ENCODE results near the gene ACOX3. TPM values are rescaled to one million over a fixed set of nuclear protein-coding genes. Genes with fewer than 3 reads are reported as not detected.

ACOX3 gene
- total RNA-seq, 1 donor from 2014 or later, result 16.6 TPM

DNA sequence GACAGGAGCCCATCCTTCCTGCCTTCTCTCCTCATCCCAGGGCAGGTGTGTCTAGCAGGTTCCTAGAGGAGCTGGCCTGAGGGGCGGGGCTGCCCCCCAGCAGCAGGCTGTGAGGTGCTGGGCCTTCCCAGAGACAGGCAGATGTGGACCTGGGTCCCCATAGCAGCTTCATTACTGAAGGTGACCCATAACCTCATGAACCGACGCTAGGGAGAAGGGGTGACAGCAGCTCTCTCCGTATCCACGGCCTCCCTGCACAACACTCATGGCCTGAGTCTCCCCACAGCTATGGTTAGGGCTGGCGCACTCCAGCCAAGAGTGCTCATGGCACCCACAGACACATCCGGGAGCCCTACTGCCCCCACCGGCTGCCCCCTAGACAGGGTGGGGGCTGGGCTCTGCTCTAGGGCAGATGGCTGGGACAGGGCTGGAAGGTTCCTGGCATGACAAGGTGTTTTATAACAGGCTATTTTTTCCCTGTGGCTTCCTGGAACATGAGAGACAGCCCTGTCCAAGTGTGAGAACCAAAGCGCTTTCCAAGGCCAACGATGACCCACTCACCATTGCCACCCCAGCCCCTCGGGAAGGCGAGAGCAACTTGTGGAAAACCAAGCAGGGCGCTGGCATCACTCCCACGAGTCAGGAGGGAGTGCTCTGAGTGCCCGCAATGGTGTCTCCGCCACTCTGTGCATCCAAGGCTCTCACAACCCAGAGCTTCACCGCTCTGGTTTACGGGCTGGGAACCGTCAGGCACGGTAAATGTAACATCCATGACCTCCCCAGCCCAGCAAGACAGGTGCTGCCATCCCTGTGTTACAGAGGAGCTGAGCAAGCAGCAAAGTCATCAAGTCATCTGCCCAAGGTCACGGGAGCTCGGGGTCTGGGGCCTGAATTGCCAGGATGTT lies 59.8 kb downstream of the ACOX3 start:
- no peaks in the 10 kb centered on the region for H3K36me3 Mint-ChIP-seq (ENCODE audit: low read depth)
- H3K4me1 Mint-ChIP-seq, result peaks cover 5% of the 10 kb centered on the region
- no peak overlapping the region for H3K4me3 Mint-ChIP-seq
- H3K9me3 Mint-ChIP-seq, result no peaks in the 10 kb centered on the region
- DNase-seq (ENCODE audit: low read depth, low spot score), result no peak
- no peak overlapping the region for H3K27ac Mint-ChIP-seq (ENCODE audit: unreplicated experiment)
- H3K27me3 Mint-ChIP-seq (ENCODE audit: low read depth), result no peaks in the 10 kb centered on the region
- TF ChIP-seq, protein P1, sequence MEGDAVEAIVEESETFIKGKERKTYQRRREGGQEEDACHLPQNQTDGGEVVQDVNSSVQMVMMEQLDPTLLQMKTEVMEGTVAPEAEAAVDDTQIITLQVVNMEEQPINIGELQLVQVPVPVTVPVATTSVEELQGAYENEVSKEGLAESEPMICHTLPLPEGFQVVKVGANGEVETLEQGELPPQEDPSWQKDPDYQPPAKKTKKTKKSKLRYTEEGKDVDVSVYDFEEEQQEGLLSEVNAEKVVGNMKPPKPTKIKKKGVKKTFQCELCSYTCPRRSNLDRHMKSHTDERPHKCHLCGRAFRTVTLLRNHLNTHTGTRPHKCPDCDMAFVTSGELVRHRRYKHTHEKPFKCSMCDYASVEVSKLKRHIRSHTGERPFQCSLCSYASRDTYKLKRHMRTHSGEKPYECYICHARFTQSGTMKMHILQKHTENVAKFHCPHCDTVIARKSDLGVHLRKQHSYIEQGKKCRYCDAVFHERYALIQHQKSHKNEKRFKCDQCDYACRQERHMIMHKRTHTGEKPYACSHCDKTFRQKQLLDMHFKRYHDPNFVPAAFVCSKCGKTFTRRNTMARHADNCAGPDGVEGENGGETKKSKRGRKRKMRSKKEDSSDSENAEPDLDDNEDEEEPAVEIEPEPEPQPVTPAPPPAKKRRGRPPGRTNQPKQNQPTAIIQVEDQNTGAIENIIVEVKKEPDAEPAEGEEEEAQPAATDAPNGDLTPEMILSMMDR (conservative IDR thresholded peaks at IDR 0.05), result no peak

DNA sequence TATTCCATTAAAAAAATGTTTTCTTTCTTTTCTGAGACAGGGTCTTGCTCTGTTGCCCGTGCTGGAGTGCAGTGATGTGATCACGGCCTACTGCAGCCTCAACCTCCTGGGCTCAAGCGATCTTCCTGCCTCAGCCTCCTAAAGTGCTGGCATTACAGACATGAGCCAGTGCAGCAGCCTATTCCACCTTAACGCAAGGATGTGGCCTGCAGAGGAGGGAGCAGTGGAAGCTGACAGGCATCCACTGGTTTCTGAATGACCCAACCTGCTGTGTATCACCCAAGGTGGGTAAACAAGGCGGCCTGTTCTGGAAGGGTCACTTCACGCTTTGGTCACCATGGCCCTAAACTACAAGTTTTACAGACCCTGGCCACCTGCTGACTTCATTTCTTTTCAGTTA lies 60.8 kb downstream of the ACOX3 start:
- Mint-ChIP-seq H3K4me3 (no peak overlapping the region), H3K9me3 (no peaks in the 10 kb centered on the region), H3K27ac (ENCODE audit: unreplicated experiment) (no peak overlapping the region), H3K27me3 (ENCODE audit: low read depth) (no peaks in the 10 kb centered on the region), H3K4me1 (no peaks in the 10 kb centered on the region), H3K36me3 (ENCODE audit: low read depth) (no peaks in the 10 kb centered on the region)
- TF ChIP-seq, protein P1 (conservative IDR thresholded peaks at IDR 0.05), result no peak
- no peak for DNase-seq (ENCODE audit: low read depth, low spot score)

DNA sequence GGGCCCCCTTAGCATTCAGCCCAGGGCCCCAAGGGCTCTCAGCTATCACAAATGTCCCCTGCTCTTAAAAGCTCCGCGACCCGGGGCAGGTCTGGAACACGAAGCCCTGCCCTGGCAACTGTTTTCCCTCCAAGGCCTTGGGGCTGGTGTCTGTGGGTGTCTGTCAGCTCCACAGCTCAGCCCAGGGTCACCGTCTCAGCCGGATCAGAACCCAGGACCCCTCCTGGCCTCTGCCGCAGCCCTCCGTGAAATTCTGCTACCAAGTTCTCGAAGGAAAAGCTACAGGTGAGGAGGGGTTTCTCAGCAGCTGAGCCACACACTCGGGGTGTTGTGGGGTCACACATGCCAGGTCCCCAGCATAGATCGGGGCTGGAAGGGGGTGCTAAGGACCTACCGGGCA lies 61.2 kb downstream of the ACOX3 start:
- no peaks in the 10 kb centered on the region for H3K9me3 Mint-ChIP-seq
- no peak overlapping the region for H3K27ac Mint-ChIP-seq (ENCODE audit: unreplicated experiment)
- H3K36me3 Mint-ChIP-seq (ENCODE audit: low read depth), result no peaks in the 10 kb centered on the region
- H3K27me3 Mint-ChIP-seq (ENCODE audit: low read depth), result no peaks in the 10 kb centered on the region
- TF ChIP-seq, protein P1 (conservative IDR thresholded peaks at IDR 0.05), result no peak
- no peaks in the 10 kb centered on the region for H3K4me1 Mint-ChIP-seq
- H3K4me3 Mint-ChIP-seq, result no peak overlapping the region
- DNase-seq (ENCODE audit: low read depth, low spot score), result no peak

DNA sequence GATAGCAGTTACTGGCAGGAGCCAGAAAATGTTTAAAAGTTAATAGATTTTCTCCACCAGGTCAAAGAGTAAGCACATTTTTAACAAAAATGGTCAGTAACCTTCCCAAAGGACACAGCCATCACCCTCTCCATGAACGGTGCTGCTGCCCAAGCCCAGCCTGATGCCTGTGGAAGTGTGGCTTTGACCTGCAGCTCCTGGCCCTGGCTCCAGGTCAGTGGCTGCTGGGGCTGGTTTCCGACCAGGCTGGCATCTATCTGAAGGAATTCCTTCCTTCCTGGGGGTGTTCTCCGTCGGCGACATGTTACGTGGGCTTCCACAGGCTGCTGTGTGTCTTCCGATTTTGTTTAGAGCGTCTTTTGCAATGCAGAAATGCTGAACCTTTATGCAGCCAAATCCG lies 61.7 kb downstream of the ACOX3 start:
- H3K4me1 Mint-ChIP-seq, result no peaks in the 10 kb centered on the region
- TF ChIP-seq, protein P1 (conservative IDR thresholded peaks at IDR 0.05), result no peak
- H3K27ac Mint-ChIP-seq (ENCODE audit: unreplicated experiment), result no peak overlapping the region
- DNase-seq (ENCODE audit: low read depth, low spot score), result no peak
- no peaks in the 10 kb centered on the region for H3K36me3 Mint-ChIP-seq (ENCODE audit: low read depth)
- H3K27me3 Mint-ChIP-seq (ENCODE audit: low read depth), result no peaks in the 10 kb centered on the region
- H3K4me3 Mint-ChIP-seq, result no peak overlapping the region
- no peaks in the 10 kb centered on the region for H3K9me3 Mint-ChIP-seq

DNA sequence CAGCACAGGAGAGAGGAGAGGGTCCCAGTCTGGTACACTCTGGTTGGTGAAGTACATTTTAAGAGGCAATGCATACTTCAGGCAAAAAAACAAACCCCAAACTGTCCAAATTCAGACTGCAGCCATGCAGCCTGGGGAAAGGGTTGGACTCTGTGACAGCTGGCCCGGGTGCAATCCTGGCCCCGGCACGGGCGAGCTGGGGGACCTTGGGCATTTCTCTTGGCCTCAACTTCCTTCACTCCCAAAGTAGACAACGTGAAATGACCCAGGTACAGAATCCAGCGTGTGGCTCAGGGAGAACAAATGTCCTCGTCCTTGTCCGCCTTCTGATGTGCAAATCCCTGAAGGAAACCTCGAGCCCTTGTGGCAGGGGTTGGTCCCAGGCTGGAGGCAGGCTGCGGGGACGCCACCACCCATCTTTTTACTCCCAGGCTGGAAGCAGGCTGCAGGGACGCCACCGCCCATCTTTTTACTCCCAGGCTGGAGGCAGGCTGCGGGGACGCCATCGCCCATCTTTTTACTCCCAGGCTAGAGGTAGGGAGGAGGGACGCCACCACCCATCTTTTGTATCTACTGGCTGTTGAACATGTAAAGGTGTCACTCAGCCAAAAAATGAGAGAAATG lies 62.3 kb downstream of the ACOX3 start:
- no peak overlapping the region for H3K27ac Mint-ChIP-seq (ENCODE audit: unreplicated experiment)
- H3K27me3 Mint-ChIP-seq (ENCODE audit: low read depth), result no peaks in the 10 kb centered on the region
- DNase-seq (ENCODE audit: low read depth, low spot score), result no peak
- TF ChIP-seq, protein P1 (conservative IDR thresholded peaks at IDR 0.05), result no peak
- no peaks in the 10 kb centered on the region for H3K4me1 Mint-ChIP-seq
- H3K36me3 Mint-ChIP-seq (ENCODE audit: low read depth), result no peaks in the 10 kb centered on the region
- H3K9me3 Mint-ChIP-seq, result no peaks in the 10 kb centered on the region
- H3K4me3 Mint-ChIP-seq, result no peak overlapping the region

Data from neural crest cell (in vitro differentiated cells).